ENCODE data around the gene APOBEC3B. TPM values are rescaled to one million over a fixed set of nuclear protein-coding genes. Genes with fewer than 3 reads are reported as not detected.

APOBEC3B gene
- total and polyA plus RNA-seq, 2 donors (not counting 1 experiment from before 2014, with no cell fraction given), result 2.4 to 7.9 TPM

DNA sequence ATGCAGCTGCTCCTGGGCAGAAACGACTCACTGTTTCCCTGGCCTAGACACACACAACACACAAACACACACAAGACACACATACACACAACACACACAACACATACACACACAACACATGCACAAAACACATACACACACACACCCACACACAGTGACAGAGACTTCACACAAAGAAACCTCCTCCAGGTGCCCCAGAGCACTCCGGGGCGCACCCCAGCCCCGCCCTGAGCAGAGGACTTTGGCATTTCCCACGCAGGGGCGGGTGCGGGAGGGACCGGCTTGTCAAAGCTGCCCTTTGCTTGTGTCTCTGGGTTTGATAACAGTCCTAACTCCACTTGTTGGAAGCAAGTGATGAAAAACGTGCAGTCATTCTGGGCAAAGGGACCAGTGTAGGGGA, 18.3 kb upstream of the APOBEC3B start:
- intact Hi-C loops (cut with micrococcal nuclease), result no loop called here
- peaks cover 17% of the 10 kb centered on the region for H3K4me1 Mint-ChIP-seq
- H3K27me3 ChIP-seq (replicated peaks in 1 of 4; ENCODE audit: control extremely low read depth in 1 of 4, control insufficient read depth in 3 of 4, insufficient read depth in 4 of 4, low read length in 3 of 4), result peaks cover 0 to 6% (median 0%) of the 10 kb centered on the region in 4 experiments
- H3K4me3 Mint-ChIP-seq, result no peak overlapping the region
- no peaks in the 10 kb centered on the region for H3K79me2 ChIP-seq (ENCODE audit: control insufficient read depth, insufficient read depth, low read length)
- H2AFZ ChIP-seq (ENCODE audit: insufficient read depth, low read depth, low read length, poor library complexity, severe bottlenecking), result no peak overlapping the region
- ChIA-PET CTCF (interaction anchor here (1.5 kb wide), 1 partner anchor 10 kb away, joined by 9 read pairs; no protein-coding TSS in a partner anchor), POLR2A (no interaction called here)
- no peak overlapping the region for H3K9ac ChIP-seq (ENCODE audit: low read length)
- 83% methylated on average over 7 of the region's 9 CpGs for WGBS (ENCODE audit: insufficient coverage)
- no peak overlapping the region for H3K27ac ChIP-seq (ENCODE audit: low read length in 2 of 2)
- H3K4me3 ChIP-seq (ENCODE audit: control extremely low read depth in 1 of 5, extremely low read depth in 1 of 5, insufficient read depth in 1 of 5, low read depth in 2 of 5, low read length in 4 of 5), result no peak overlapping the region
- H3K27me3 Mint-ChIP-seq, result peaks cover 7% of the 10 kb centered on the region
- peaks cover 10 to 22% of the 10 kb centered on the region in 2 donors for H3K4me1 ChIP-seq (ENCODE audit: control insufficient read depth in 2 of 2, insufficient read depth in 2 of 2, low read length in 2 of 2)
- H3K36me3 ChIP-seq (replicated peaks in 1 of 2; ENCODE audit: control extremely low read depth in 1 of 2, control insufficient read depth in 1 of 2, extremely low read depth in 1 of 2, insufficient read depth in 2 of 2, low read length in 1 of 2), result no peaks in the 10 kb centered on the region
- no peaks in the 10 kb centered on the region for H3K9me3 Mint-ChIP-seq (ENCODE audit: insufficient read depth)
- no peak overlapping the region for H3K4me2 ChIP-seq (replicated peaks; ENCODE audit: low read depth, low read length, poor library complexity, severe bottlenecking)
- H3K9me3 ChIP-seq (ENCODE audit: control extremely low read depth in 1 of 3, control insufficient read depth in 2 of 3, insufficient read depth in 1 of 3, low read length in 2 of 3), result no peaks in the 10 kb centered on the region
- TF ChIP-seq EZH2 (IDR thresholded peaks at IDR 0.05; ENCODE audit: borderline replicate concordance, insufficient read depth, low read depth, low read length, poor library complexity, severe bottlenecking), result no peak
- TF ChIP-seq CTCF (IDR thresholded peaks at IDR 0.05), result no peak
- ATAC-seq (ENCODE audit: low read depth), result no peak
- H3K27ac Mint-ChIP-seq, result no peak overlapping the region
- no peak for DNase-seq
- no peaks in the 10 kb centered on the region for H4K20me1 ChIP-seq (ENCODE audit: control insufficient read depth, insufficient read depth, low read length, poor library complexity, severe bottlenecking)

DNA sequence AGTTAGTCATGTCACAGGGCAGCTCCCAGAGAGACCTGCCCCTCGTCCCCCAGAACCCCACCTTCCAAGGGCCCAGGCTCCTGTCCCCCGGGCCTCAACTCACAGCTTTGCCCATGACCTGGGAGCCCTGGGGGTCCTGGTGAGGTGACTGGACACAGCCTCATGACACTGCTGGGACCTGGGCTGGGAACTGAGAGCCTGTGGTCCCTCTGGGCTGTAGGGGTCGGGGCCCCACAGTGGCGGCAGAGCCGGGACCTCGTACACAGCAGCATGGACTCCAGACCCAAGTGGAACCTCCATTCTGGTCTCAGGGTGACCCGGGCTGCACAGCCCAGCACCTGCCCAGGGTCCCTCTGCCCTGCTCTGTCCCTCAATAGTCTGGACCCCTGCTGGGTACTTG, 17.8 kb upstream of the APOBEC3B start:
- H3K27me3 ChIP-seq (replicated peaks in 1 of 4; ENCODE audit: control extremely low read depth in 1 of 4, control insufficient read depth in 3 of 4, insufficient read depth in 4 of 4, low read length in 3 of 4), result peaks cover 0 to 9% (median 0%) of the 10 kb centered on the region in 4 experiments
- H3K4me2 ChIP-seq (replicated peaks; ENCODE audit: low read depth, low read length, poor library complexity, severe bottlenecking), result no peak overlapping the region
- H3K36me3 ChIP-seq (replicated peaks in 1 of 2; ENCODE audit: control extremely low read depth in 1 of 2, control insufficient read depth in 1 of 2, extremely low read depth in 1 of 2, insufficient read depth in 2 of 2, low read length in 1 of 2), result no peaks in the 10 kb centered on the region
- Mint-ChIP-seq H3K4me3 (no peak overlapping the region), H3K9me3 (ENCODE audit: insufficient read depth) (no peaks in the 10 kb centered on the region), H3K27me3 (peaks cover 10% of the 10 kb centered on the region), H3K4me1 (peaks cover 21% of the 10 kb centered on the region), H3K27ac (no peak overlapping the region)
- H3K9ac ChIP-seq (ENCODE audit: low read length), result no peak overlapping the region
- DNase-seq, result no peak
- TF ChIP-seq CTCF (IDR thresholded peaks at IDR 0.05), result no peak
- no peak for TF ChIP-seq EZH2 (IDR thresholded peaks at IDR 0.05; ENCODE audit: borderline replicate concordance, insufficient read depth, low read depth, low read length, poor library complexity, severe bottlenecking)
- no peak for ATAC-seq (ENCODE audit: low read depth)
- H3K9me3 ChIP-seq (ENCODE audit: control extremely low read depth in 1 of 3, control insufficient read depth in 2 of 3, insufficient read depth in 1 of 3, low read length in 2 of 3), result no peaks in the 10 kb centered on the region
- no peak overlapping the region for H3K27ac ChIP-seq (ENCODE audit: low read length in 2 of 2)
- 87% methylated on average over 7 of the region's 7 CpGs for WGBS (ENCODE audit: insufficient coverage)
- H2AFZ ChIP-seq (ENCODE audit: insufficient read depth, low read depth, low read length, poor library complexity, severe bottlenecking), result no peak overlapping the region
- POLR2A ChIA-PET, result no interaction called here
- H3K4me1 ChIP-seq (ENCODE audit: control insufficient read depth in 2 of 2, insufficient read depth in 2 of 2, low read length in 2 of 2), result peaks cover 10 to 24% of the 10 kb centered on the region in 2 donors
- H4K20me1 ChIP-seq (ENCODE audit: control insufficient read depth, insufficient read depth, low read length, poor library complexity, severe bottlenecking), result no peaks in the 10 kb centered on the region
- intact Hi-C loops (cut with micrococcal nuclease), result no loop called here
- no peaks in the 10 kb centered on the region for H3K79me2 ChIP-seq (ENCODE audit: control insufficient read depth, insufficient read depth, low read length)
- CTCF ChIA-PET, result interaction anchor here (1.5 kb wide), 1 partner anchor 9 kb away, joined by 9 read pairs; no protein-coding TSS in a partner anchor
- no peak overlapping the region for H3K4me3 ChIP-seq (ENCODE audit: control extremely low read depth in 1 of 5, extremely low read depth in 1 of 5, insufficient read depth in 1 of 5, low read depth in 2 of 5, low read length in 4 of 5)
